ENCODE measurements around the gene RPL11. TPM values are rescaled to one million over a fixed set of nuclear protein-coding genes. Genes with fewer than 3 reads are reported as not detected.

The RPL11 gene
- total RNA-seq, 4 donors from 2014 or later, result 1,098 to 1,455 (median 1,213) TPM

DNA sequence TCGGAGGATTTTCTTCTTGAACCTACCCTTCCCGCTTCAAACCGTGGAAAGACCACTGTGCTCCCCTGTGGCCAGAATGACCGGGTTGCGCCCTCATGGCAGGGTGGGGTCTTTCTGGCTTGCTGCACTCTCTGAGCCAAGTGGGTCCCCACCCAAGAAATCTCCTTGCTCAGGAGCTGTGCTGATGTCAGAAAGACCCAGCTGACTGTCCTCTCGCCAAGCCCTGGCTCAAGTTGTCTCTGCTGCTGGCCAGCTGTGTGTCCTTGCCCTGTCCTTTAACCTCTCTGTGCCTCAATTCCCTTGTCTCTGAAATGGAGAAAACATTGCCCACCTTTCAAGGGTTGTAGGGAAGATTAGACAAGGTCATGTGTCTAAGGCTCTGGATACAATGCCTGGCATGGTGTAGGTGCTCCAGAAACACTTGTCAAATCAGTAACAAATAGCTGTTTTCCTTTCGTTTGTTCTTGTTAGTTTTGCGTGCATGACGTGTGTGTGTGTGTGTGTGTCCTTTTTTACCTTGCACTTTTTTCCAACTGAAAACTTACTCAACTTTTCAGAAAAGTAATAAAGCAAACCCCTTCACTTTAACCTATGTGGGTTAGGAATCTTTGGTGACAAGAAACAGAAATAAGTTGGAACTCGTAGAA is 41.1 kb upstream of the RPL11 start:
- no peak for TF ChIP-seq CTCF (IDR thresholded peaks at IDR 0.05; ENCODE audit: low read depth)

GRCh38 chr1:23651069-23651808 is 40.4 kb upstream of the RPL11 start:
- no peak for TF ChIP-seq CTCF (IDR thresholded peaks at IDR 0.05; ENCODE audit: low read depth)

GRCh38 chr1:23657659-23658275 is 33.8 kb upstream of the RPL11 start:
- TF ChIP-seq CTCF (IDR thresholded peaks at IDR 0.05; ENCODE audit: low read depth), result no peak

DNA sequence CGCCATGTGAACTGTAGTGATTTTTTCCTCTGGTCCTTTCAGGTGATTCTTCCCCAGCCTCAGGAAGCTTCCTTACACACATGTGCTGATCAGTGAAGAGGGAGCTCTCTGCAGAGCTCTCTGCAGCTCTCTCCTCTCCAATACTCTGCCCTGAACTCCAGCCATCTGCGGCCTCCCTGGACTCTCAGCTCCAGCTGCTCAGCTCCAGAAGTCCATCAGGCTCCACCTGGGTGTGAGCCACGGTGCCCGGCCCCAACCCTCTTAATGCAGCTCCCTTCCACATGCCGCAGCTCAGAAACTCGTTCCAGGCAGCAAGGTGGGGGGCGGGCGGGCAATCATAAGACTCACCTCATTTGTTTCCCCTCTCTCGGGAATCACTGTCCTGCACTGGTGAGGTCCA is 30.9 kb upstream of the RPL11 start:
- no peak for TF ChIP-seq CTCF (IDR thresholded peaks at IDR 0.05; ENCODE audit: low read depth)

- TF ChIP-seq CTCF (IDR thresholded peaks at IDR 0.05; ENCODE audit: low read depth), result no peak
Measured at GRCh38 chr1:23661887-23662286, 29.7 kb upstream of the RPL11 start.

GRCh38 chr1:23664837-23665795 is 26.5 kb upstream of the RPL11 start:
- no peak for TF ChIP-seq CTCF (IDR thresholded peaks at IDR 0.05; ENCODE audit: low read depth)

Measured in subcutaneous adipose tissue (tissue), 4 donors.